Tibial artery (tissue), 4 donors: ENCODE data around the gene APOLD1.

Experiments used
- DNase-seq, 2 donors: peaks; one replicate each; pipeline ENCODE4 v3.0.0-alpha.2; 2019
- H3K27ac ChIP-seq, 2 donors: fragments of 200-600 bp; sonication (generic) in 1 of 2; 1 replicate in 1 of 2; 2 replicates in 1 of 2; pipeline ENCODE4 v1.5.1; 2018 to 2019; ENCODE audit warnings: mild to moderate bottlenecking in 1 of 2
- H3K27me3 ChIP-seq, 2 donors: fragments of 200-600 bp; sonication (generic) in 1 of 2; one replicate each; pipeline versions ENCODE4 v1.5.1 to v1.6.0; 2016 to 2019
- H3K36me3 ChIP-seq, 3 donors: fragments of 200-600 bp; sonication (generic) in 2 of 3; one replicate each; pipeline ENCODE4 v1.5.1; 2016 to 2019; ENCODE audit warnings: mild to moderate bottlenecking in 2 of 3
- H3K4me1 ChIP-seq, 4 donors: fragments of 200-600 bp; sonication (generic) in 2 of 4; 1 replicate in 3 of 4; 2 replicates in 1 of 4; pipeline ENCODE4 v1.5.1; 2016 to 2019
- H3K4me3 ChIP-seq, 2 donors: fragments of 200-600 bp; sonication (generic) in 1 of 2; 1 replicate in 1 of 2; 2 replicates in 1 of 2; pipeline ENCODE4 v1.5.1; 2018 to 2019; ENCODE audit warnings: mild to moderate bottlenecking in 2 of 2
- H3K9me3 ChIP-seq, 3 donors: fragments of 200-600 bp; sonication (generic) in 1 of 3; one replicate each; pipeline ENCODE4 v1.5.1; 2016 to 2019
- CTCF ChIP-seq, 2 experiments: fragments of 200-600 bp in 1 of 2; fragments of 450-650 bp in 1 of 2; IDR thresholded peaks; one replicate each; pipeline ENCODE4 v1.5.1; 2017 to 2019; ENCODE audit warnings: antibody characterized with exemption in 2 of 2, mild to moderate bottlenecking in 1 of 2, moderate library complexity in 1 of 2
- intact Hi-C: fragments of 100-400 bp; cut with DNase I; formaldehyde crosslinking; loops from one replicate; pipeline ENCODE4 v1.15.0; 2023; ENCODE audit warnings: low total_unique reads

APOLD1 gene

GRCh38 chr12:12786706-12787601 lies 1.5 kb downstream of the APOLD1 start:
- peak; percentile 12 to 52 for TF ChIP-seq CTCF (IDR thresholded peaks at IDR 0.05)
- peak; percentile 75 to 92 for DNase-seq
- Histone ChIP-seq H3K4me1 (peaks cover 0 to 48% (median 21%) of the 10 kb centered on the region in 4 donors), H3K27ac (peak overlapping the region; percentile 80 to 91), H3K36me3 (no peaks in the 10 kb centered on the region), H3K27me3 (no peaks in the 10 kb centered on the region), H3K4me3 (peak overlapping the region; percentile 63 to 64), H3K9me3 (no peaks in the 10 kb centered on the region)
- intact Hi-C loops, result loop anchor here (5.0 kb wide), 2 partner anchors 70 to 105 kb away; partner anchors contain the start of genes CDKN1B and GPRC5A

DNA sequence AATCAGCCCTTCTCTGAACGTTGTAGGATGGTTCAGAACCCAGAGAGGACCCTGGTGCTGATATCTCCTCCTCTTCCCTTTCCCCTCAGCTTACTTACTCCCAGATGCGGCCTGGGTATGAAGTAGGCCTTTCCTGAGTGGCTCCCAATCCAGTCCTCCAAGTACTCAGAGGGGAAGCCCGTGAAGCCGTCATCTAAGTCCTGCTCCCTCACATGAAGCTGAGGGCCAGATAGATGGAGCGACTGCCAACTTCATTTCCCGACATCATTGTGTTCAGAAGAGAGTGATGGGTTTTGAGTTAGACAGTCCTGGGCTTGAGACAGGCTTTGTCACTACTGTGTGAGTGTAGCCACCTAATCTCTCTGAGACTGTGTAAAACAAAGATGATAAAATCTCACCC lies 2.7 kb downstream of the APOLD1 start:
- DNase-seq, result no peak

DNA sequence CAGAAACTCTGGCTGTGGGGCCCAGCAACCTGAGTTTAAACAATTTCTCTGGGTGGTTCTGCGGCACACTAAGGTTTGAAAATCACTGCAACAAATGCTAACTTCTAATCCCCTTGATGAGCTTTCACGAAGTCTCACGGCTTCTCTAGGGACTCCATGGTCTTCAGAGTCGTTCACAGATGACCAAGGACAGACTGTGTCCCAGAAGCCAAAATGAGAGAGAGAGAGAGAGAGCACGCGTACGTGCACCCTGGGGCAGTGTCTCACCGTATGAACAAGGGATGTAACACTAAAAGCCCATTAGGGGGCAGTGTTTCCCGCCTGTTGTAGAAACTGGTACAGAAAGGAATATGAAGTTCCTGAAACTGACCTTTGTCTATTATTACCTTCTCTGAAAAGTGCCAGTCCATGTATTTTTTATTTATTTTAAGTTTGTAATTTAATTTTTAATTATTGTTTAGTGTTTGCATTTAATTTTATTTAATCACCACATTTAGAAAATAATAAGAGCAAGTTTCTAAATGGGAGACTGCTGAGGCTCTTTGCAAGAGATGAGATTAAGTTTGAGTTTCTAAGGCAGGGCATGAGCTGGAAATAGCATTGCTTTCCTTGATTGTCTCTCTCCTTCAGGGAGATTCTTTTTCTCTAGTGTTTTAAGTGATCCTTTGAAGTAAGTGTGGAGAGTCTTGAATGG lies 3.4 kb downstream of the APOLD1 start:
- no peaks in the 10 kb centered on the region for H3K27me3 ChIP-seq
- peak; percentile 71 to 72 for TF ChIP-seq CTCF (IDR thresholded peaks at IDR 0.05)
- H3K4me3 ChIP-seq, result no peak overlapping the region
- intact Hi-C loops, result loop anchor here (5.0 kb wide), 2 partner anchors 72 to 103 kb away; partner anchors contain the start of genes CDKN1B and GPRC5A
- peaks cover 0 to 53% (median 23%) of the 10 kb centered on the region in 4 donors for H3K4me1 ChIP-seq
- peak overlapping the region; percentile 80 to 91 for H3K27ac ChIP-seq
- DNase-seq, result peak; percentile 52 to 75
- no peaks in the 10 kb centered on the region for H3K36me3 ChIP-seq
- no peaks in the 10 kb centered on the region for H3K9me3 ChIP-seq

More for the DNA sequence above, 2.7 kb downstream of the APOLD1 start:
- no peaks in the 10 kb centered on the region for H3K9me3 ChIP-seq
- H3K4me1 ChIP-seq, result peaks cover 0 to 53% (median 23%) of the 10 kb centered on the region in 4 donors
- intact Hi-C loops, result loop anchor here (5.0 kb wide), 2 partner anchors 71 to 104 kb away; partner anchors contain the start of genes CDKN1B and GPRC5A
- peak overlapping the region; percentile 80 to 91 for H3K27ac ChIP-seq
- no peaks in the 10 kb centered on the region for H3K27me3 ChIP-seq
- TF ChIP-seq CTCF (IDR thresholded peaks at IDR 0.05), result no peak
- H3K36me3 ChIP-seq, result no peaks in the 10 kb centered on the region
- H3K4me3 ChIP-seq, result peak overlapping the region; percentile 63 to 64

DNA sequence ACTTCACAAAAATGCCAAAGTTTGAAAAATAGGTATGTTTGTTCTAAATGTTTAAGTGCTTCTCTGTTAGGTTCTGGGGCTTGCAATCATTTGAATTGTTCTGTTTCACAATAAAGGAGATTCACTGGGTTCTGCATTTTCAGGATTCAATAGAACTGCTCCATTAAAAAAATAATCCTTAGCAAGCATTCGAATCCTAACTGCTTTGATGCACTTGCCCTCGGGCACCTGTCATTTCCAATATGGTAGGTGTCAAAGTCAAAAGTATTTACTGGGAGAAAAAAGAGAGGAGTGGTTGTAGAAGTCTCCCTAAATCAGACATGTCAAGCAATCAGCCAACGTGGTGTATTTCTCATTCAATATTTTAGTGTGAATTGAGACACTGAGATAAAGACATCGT lies 5.5 kb downstream of the APOLD1 start:
- Histone ChIP-seq H3K9me3 (no peaks in the 10 kb centered on the region), H3K27me3 (no peaks in the 10 kb centered on the region), H3K36me3 (no peaks in the 10 kb centered on the region), H3K27ac (no peak overlapping the region), H3K4me3 (no peak overlapping the region), H3K4me1 (peaks cover 0 to 39% (median 20%) of the 10 kb centered on the region in 4 donors)
- intact Hi-C loops, result no loop called here
- no peak for TF ChIP-seq CTCF (IDR thresholded peaks at IDR 0.05)
- DNase-seq, result no peak

- intact Hi-C loops, result no loop called here
- Histone ChIP-seq H3K27ac (peak overlapping the region in 1 of 2 donors; percentile 8), H3K9me3 (no peaks in the 10 kb centered on the region), H3K27me3 (no peaks in the 10 kb centered on the region), H3K36me3 (no peaks in the 10 kb centered on the region), H3K4me3 (peak overlapping the region; percentile 11 to 24), H3K4me1 (peaks cover 0 to 32% (median 18%) of the 10 kb centered on the region in 4 donors)
- TF ChIP-seq CTCF (IDR thresholded peaks at IDR 0.05), result no peak
- DNase-seq, result no peak
These were observed 6.4 kb downstream of the APOLD1 start for GRCh38 chr12:12791756-12792369.
